A549 (cell line): Measurements from ENCODE around the gene HOMER2. TPM values are rescaled to one million over a fixed set of nuclear protein-coding genes. Genes with fewer than 3 reads are reported as not detected.

Source experiments
- ATAC-seq, 2 experiments: fragments of 200-7000 bp in 1 of 2; fragments of >200 bp in 1 of 2; cut with Nextera tagmentation in 1 of 2; cut with Tn5 transposase in 1 of 2; 3 replicates each; pipeline versions ENCODE4 v1.8.0 to v1.9.1; 2018 to 2020; ENCODE audit warnings: mild to moderate bottlenecking in 1 of 2, moderate library complexity in 1 of 2
- CTCF ChIA-PET: fragments of 300-600 bp; sonication (Branson Sonifier 250); formaldehyde crosslinking; extraction: SDS; loops from one replicate; lab custom pipeline; 2021; ENCODE audit warnings: antibody characterized with exemption, inconsistent platforms; lab: Yijun Ruan, JAX
- POLR2A ChIA-PET: fragments of 350-600 bp; formaldehyde crosslinking; extraction: SDS; loops from one replicate; lab custom pipeline; 2021; ENCODE audit warnings: antibody characterized with exemption, inconsistent platforms; lab: Yijun Ruan, JAX
- DNase-seq, 2 experiments: peaks; one replicate each; pipeline versions ENCODE4 v3.0.0 to v3.0.0-alpha.2; 2011 to 2016; ENCODE audit warnings: low read depth in 1 of 2, low spot score in 1 of 2
- FAIRE-seq: peaks from 2 replicates; lab custom pipeline; 2011; peaks lifted over from hg19 to GRCh38; lab: Jason Lieb, UNC
- H3K27ac ChIP-seq, 2 experiments: fragments of >200 bp; sonication (Bioruptor Twin); formaldehyde crosslinking; 3 replicates each; pipeline ENCODE4 v1.5.1; 2016 to 2017
- H3K4me1 ChIP-seq: fragments of >200 bp; sonication (Bioruptor Twin); formaldehyde crosslinking; 3 replicates; pipeline ENCODE4 v1.6.1; 2016
- H3K4me2 ChIP-seq: fragments of >200 bp; sonication (Bioruptor Twin); formaldehyde crosslinking; 3 replicates; pipeline ENCODE4 v1.6.1; 2016
- H3K4me3 ChIP-seq: fragments of >200 bp; sonication (Bioruptor Twin); formaldehyde crosslinking; 3 replicates; pipeline ENCODE4 v1.5.1; 2016
- H3K9me3 ChIP-seq: fragments of >200 bp; sonication (Bioruptor Twin); formaldehyde crosslinking; 3 replicates; pipeline ENCODE4 v1.6.1; 2016
- BHLHE40 ChIP-seq: IDR thresholded peaks from 2 replicates; pipeline ENCODE4 v1.6.1; 2012; ENCODE audit warnings: low read depth, low read length, inconsistent platforms
- FOSB ChIP-seq: fragments of 250-450 bp; sonication (Bioruptor Pico); IDR thresholded peaks from 2 replicates; pipeline ENCODE4 v1.5.0; 2020; ENCODE audit warnings: mild to moderate bottlenecking, moderate library complexity
- FOSL2 ChIP-seq, 2 experiments: fragments of 450-650 bp in 1 of 2; fragments of >200 bp in 1 of 2; sonication (Bioruptor Twin) in 1 of 2; formaldehyde crosslinking; IDR thresholded peaks; 2 replicates each; pipeline versions ENCODE4 v1.5.0 to v1.6.1; 2016 to 2020; ENCODE audit warnings: mild to moderate bottlenecking in 1 of 2, moderate library complexity in 1 of 2
- FOXS1 ChIP-seq: fragments of 250-450 bp; sonication (Bioruptor Pico); IDR thresholded peaks from 2 replicates; pipeline ENCODE4 v1.5.0; 2020; ENCODE audit warnings: mild to moderate bottlenecking, moderate library complexity
- HDAC2 ChIP-seq: fragments of 200-600 bp; sonication (generic); IDR thresholded peaks from 2 replicates; pipeline ENCODE4 v1.6.1; 2016
- HEYL ChIP-seq: fragments of 250-450 bp; sonication (Bioruptor Pico); IDR thresholded peaks from 2 replicates; pipeline ENCODE4 v1.8.0; 2021; ENCODE audit warnings: mild to moderate bottlenecking, moderate library complexity
- HOXA7 ChIP-seq: fragments of 250-450 bp; sonication (Bioruptor Pico); IDR thresholded peaks from 2 replicates; pipeline ENCODE4 v1.5.0; 2020; ENCODE audit warnings: mild to moderate bottlenecking, moderate library complexity
- HOXB13 ChIP-seq: fragments of 250-450 bp; sonication (Bioruptor Pico); IDR thresholded peaks from 2 replicates; pipeline ENCODE4 v1.5.0; 2020; ENCODE audit warnings: low read depth, mild to moderate bottlenecking, moderate library complexity
- JUNB ChIP-seq: fragments of >200 bp; sonication (Bioruptor Twin); formaldehyde crosslinking; IDR thresholded peaks from 2 replicates; pipeline ENCODE4 v1.6.1; 2016
- MAZ ChIP-seq: fragments of 150-350 bp; IDR thresholded peaks from 2 replicates; pipeline ENCODE4 v1.6.1; 2014; ENCODE audit warnings: antibody characterized with exemption, low read depth, low read length, borderline replicate concordance
- TFCP2L1 ChIP-seq: fragments of 250-450 bp; sonication (Bioruptor Pico); IDR thresholded peaks from 2 replicates; pipeline ENCODE4 v1.5.0; 2021; ENCODE audit warnings: mild to moderate bottlenecking
- TP53 ChIP-seq: fragments of 250-450 bp; sonication (Bioruptor Pico); IDR thresholded peaks from 2 replicates; pipeline ENCODE4 v1.5.0; 2021; ENCODE audit warnings: mild to moderate bottlenecking, moderate library complexity
- ZC3H11A ChIP-seq: fragments of 450-650 bp; IDR thresholded peaks from 2 replicates; pipeline ENCODE4 v1.6.1; 2014; ENCODE audit warnings: antibody characterized with exemption, mild to moderate bottlenecking
- ZNF302 ChIP-seq: fragments of 250-450 bp; sonication (Bioruptor Pico); IDR thresholded peaks from 2 replicates; pipeline ENCODE4 v1.9.0; 2021; ENCODE audit warnings: inconsistent platforms, mild to moderate bottlenecking, moderate library complexity
- WGBS: methylation state at CpG from one replicate; pipeline ENCODE4 v1.1.6; 2017; ENCODE audit errors: missing lambda C conversion rate; 5-methylcytosine and 5-hydroxymethylcytosine counted together
- polyA plus RNA-seq, 4 experiments: library from polyadenylated mRNA; depleted of rRNA in 3 of 4; stranded (reverse); fragments of >200 nt; fragmentation: RNase III in 1 of 4; extraction: RNeasy Plus Mini Kit Qiagen cat#74134 plus additional on column Dnase treatment in 1 of 4; gene quantifications; 2 replicates in 3 of 4; 3 replicates in 1 of 4; pipeline ENCODE4 v1.2.3, GENCODE V29; 2011 to 2017
- TF ChIP-seq, protein P1 (sequence below): fragments of >200 bp; sonication (Bioruptor Twin); formaldehyde crosslinking; IDR thresholded peaks from 3 replicates; pipeline ENCODE4 v1.5.1; 2016
- TF ChIP-seq, protein P2 (sequence below): IDR thresholded peaks from 2 replicates; pipeline ENCODE4 v1.6.1; 2012
- TF ChIP-seq, protein P3 (sequence below): fragments of 200-600 bp; sonication (generic); IDR thresholded peaks from 2 replicates; pipeline ENCODE4 v1.6.1; 2016; ENCODE audit warnings: antibody characterized with exemption, mild to moderate bottlenecking, moderate library complexity
- TF ChIP-seq, protein P4 (sequence below): fragments of >200 bp; sonication (Bioruptor Twin); formaldehyde crosslinking; IDR thresholded peaks from 3 replicates; pipeline ENCODE4 v1.6.1; 2016

HOMER2 gene
- polyA plus RNA-seq, 2 of the 4 experiments (the other 2 are of a cell fraction), result 9.4 to 15.4 TPM

DNA sequence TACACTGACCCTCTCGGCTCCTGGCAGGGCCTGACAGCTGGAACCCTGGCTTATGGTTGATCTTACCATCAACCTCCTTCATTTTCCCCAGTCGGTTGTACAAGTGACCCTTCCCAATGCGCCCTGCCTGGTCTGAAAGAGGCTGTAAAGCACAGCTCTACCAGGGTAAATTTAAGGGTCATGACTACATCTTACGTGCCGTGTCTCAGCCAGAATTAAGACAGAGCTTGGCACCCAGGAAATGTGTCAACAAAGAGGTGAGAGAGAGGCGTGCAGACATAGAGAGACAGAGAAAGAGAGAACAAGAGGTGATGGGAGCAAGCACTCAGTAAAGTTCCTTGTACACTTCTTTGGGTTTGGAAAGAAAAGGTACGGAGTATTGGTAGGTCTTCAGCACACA lies 28.8 kb downstream of the HOMER2 start:
- Histone ChIP-seq H3K9me3 (no peaks in the 10 kb centered on the region), H3K4me1 (no peaks in the 10 kb centered on the region), H3K4me2 (no peak overlapping the region), H3K4me3 (no peak overlapping the region)
- POLR2A ChIA-PET, result no interaction called here
- DNase-seq, result no peak
- CTCF ChIA-PET, result interaction anchor here (0.6 to 1.5 kb wide), 6 partner anchors 7 to 254 kb away, joined by 3 to 4 read pairs (median 4); no protein-coding TSS in a partner anchor
- ATAC-seq, result no peak
- TF ChIP-seq HEYL (CRISPR knock-in tag), result no peak
- TF ChIP-seq FOXS1, result no peak
- no peak for TF ChIP-seq MAZ
- TF ChIP-seq, protein P1, sequence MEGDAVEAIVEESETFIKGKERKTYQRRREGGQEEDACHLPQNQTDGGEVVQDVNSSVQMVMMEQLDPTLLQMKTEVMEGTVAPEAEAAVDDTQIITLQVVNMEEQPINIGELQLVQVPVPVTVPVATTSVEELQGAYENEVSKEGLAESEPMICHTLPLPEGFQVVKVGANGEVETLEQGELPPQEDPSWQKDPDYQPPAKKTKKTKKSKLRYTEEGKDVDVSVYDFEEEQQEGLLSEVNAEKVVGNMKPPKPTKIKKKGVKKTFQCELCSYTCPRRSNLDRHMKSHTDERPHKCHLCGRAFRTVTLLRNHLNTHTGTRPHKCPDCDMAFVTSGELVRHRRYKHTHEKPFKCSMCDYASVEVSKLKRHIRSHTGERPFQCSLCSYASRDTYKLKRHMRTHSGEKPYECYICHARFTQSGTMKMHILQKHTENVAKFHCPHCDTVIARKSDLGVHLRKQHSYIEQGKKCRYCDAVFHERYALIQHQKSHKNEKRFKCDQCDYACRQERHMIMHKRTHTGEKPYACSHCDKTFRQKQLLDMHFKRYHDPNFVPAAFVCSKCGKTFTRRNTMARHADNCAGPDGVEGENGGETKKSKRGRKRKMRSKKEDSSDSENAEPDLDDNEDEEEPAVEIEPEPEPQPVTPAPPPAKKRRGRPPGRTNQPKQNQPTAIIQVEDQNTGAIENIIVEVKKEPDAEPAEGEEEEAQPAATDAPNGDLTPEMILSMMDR, result no peak
- no peak for TF ChIP-seq HOXA7 (CRISPR knock-in tag)
- no peak for TF ChIP-seq JUNB
- TF ChIP-seq, protein P2, sequence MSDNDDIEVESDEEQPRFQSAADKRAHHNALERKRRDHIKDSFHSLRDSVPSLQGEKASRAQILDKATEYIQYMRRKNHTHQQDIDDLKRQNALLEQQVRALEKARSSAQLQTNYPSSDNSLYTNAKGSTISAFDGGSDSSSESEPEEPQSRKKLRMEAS, result no peak
- no peak for TF ChIP-seq HDAC2
- TF ChIP-seq, all 56 proteins: peak for 0
- no peak overlapping the region for H3K27ac ChIP-seq
- 77% methylated on average over 7 of the region's 7 CpGs for WGBS
- FAIRE-seq, result no peak

DNA sequence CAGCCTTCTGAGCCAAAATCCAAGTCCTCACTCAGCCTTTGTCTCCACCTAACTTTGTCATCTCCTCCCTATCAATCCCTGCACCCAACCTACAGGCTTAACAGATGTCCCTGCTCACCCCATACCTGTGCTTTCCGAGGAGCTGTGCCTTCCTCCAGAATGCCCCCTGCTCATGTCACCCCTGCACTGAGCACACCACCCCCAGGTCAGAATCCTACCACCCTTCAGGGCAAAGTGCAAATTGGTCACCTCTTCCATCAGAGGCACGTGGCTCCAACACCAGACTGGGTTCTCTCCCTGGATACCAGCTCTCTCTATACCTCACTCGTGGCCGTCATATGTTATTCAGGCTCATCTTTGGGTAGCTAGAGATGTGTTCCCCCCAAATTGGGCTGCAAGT lies 29.8 kb downstream of the HOMER2 start:
- H3K9me3 ChIP-seq, result no peaks in the 10 kb centered on the region
- no peak for FAIRE-seq
- no peaks in the 10 kb centered on the region for H3K4me1 ChIP-seq
- no peak for ATAC-seq
- DNase-seq, result no peak
- WGBS, result 52% methylated on average over 4 of the region's 4 CpGs
- POLR2A ChIA-PET, result no interaction called here
- no peak for TF ChIP-seq FOSL2 (IDR thresholded peaks at IDR 0.05)
- no peak for TF ChIP-seq FOSL2 (CRISPR knock-in tag; IDR thresholded peaks at IDR 0.05)
- TF ChIP-seq, protein P3, sequence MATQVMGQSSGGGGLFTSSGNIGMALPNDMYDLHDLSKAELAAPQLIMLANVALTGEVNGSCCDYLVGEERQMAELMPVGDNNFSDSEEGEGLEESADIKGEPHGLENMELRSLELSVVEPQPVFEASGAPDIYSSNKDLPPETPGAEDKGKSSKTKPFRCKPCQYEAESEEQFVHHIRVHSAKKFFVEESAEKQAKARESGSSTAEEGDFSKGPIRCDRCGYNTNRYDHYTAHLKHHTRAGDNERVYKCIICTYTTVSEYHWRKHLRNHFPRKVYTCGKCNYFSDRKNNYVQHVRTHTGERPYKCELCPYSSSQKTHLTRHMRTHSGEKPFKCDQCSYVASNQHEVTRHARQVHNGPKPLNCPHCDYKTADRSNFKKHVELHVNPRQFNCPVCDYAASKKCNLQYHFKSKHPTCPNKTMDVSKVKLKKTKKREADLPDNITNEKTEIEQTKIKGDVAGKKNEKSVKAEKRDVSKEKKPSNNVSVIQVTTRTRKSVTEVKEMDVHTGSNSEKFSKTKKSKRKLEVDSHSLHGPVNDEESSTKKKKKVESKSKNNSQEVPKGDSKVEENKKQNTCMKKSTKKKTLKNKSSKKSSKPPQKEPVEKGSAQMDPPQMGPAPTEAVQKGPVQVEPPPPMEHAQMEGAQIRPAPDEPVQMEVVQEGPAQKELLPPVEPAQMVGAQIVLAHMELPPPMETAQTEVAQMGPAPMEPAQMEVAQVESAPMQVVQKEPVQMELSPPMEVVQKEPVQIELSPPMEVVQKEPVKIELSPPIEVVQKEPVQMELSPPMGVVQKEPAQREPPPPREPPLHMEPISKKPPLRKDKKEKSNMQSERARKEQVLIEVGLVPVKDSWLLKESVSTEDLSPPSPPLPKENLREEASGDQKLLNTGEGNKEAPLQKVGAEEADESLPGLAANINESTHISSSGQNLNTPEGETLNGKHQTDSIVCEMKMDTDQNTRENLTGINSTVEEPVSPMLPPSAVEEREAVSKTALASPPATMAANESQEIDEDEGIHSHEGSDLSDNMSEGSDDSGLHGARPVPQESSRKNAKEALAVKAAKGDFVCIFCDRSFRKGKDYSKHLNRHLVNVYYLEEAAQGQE, result no peak
- TF ChIP-seq HOXB13 (CRISPR knock-in tag), result no peak
- TF ChIP-seq BHLHE40, result no peak
- no peak for TF ChIP-seq FOSB
- no peak for TF ChIP-seq TP53
- TF ChIP-seq TFCP2L1 (CRISPR knock-in tag), result no peak
- TF ChIP-seq, protein P2, result no peak
- TF ChIP-seq ZC3H11A, result no peak
- no peak for TF ChIP-seq ZNF302 (CRISPR knock-in tag)
- TF ChIP-seq, protein P4, sequence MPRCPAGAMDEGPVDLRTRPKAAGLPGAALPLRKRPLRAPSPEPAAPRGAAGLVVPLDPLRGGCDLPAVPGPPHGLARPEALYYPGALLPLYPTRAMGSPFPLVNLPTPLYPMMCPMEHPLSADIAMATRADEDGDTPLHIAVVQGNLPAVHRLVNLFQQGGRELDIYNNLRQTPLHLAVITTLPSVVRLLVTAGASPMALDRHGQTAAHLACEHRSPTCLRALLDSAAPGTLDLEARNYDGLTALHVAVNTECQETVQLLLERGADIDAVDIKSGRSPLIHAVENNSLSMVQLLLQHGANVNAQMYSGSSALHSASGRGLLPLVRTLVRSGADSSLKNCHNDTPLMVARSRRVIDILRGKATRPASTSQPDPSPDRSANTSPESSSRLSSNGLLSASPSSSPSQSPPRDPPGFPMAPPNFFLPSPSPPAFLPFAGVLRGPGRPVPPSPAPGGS, result no peak
- TF ChIP-seq, all 56 proteins: peak for 0
- Histone ChIP-seq H3K4me3 (no peak overlapping the region), H3K4me2 (no peak overlapping the region), H3K27ac (no peak overlapping the region)
- CTCF ChIA-PET, result interaction anchor here (1.4 to 1.5 kb wide), 3 partner anchors 14 to 36 kb away, joined by 3 to 4 read pairs (median 4); no protein-coding TSS in a partner anchor
